Immature natural killer cell (primary cell): ENCODE data around the gene PCSK6. TPM values are rescaled to one million over a fixed set of nuclear protein-coding genes. Genes with fewer than 3 reads are reported as not detected.
"Not testable (repeated sequence)": the region's sequence is repeated elsewhere in the genome, so short reads cannot be mapped to it uniquely, and the experiment has no call there.

Source experiments
- DNase-seq, 3 donors: peaks; one replicate each; pipeline ENCODE4 v3.0.0; 2022; ENCODE audit warnings: mixed read lengths in 1 of 3
- H3K27ac Mint-ChIP-seq, 6 donors: one replicate each; pipeline ENCODE4 v1.8.0; 2020; ENCODE audit warnings: mixed read lengths in 6 of 6, mild to moderate bottlenecking in 5 of 6, inconsistent platforms in 4 of 6, moderate library complexity in 3 of 6
- H3K27me3 Mint-ChIP-seq, 3 donors: one replicate each; pipeline ENCODE4 v1.8.0; 2020 to 2021; ENCODE audit warnings: low read depth in 3 of 3, mild to moderate bottlenecking in 3 of 3, mixed read lengths in 3 of 3, moderate library complexity in 3 of 3, inconsistent platforms in 1 of 3
- H3K36me3 Mint-ChIP-seq, 3 donors: one replicate each; pipeline ENCODE4 v1.8.0; 2020; ENCODE audit warnings: mixed read lengths in 3 of 3, inconsistent platforms in 2 of 3, mild to moderate bottlenecking in 2 of 3
- H3K4me1 Mint-ChIP-seq, 2 donors: one replicate each; pipeline ENCODE4 v1.8.0; 2020; ENCODE audit warnings: inconsistent platforms in 2 of 2, mild to moderate bottlenecking in 2 of 2, mixed read lengths in 2 of 2, moderate library complexity in 1 of 2
- H3K4me3 Mint-ChIP-seq, 5 donors: one replicate each; pipeline ENCODE4 v1.8.0; 2020; ENCODE audit warnings: mild to moderate bottlenecking in 5 of 5, mixed read lengths in 5 of 5, inconsistent platforms in 3 of 5, moderate library complexity in 3 of 5
- H3K9me3 Mint-ChIP-seq, 6 donors: one replicate each; pipeline ENCODE4 v1.8.0; 2020; ENCODE audit warnings: mild to moderate bottlenecking in 6 of 6, mixed read lengths in 6 of 6, inconsistent platforms in 4 of 6, moderate library complexity in 3 of 6
- polyA plus RNA-seq, 3 donors: library from polyadenylated mRNA; unstranded; fragments of 300-500 nt; fragmentation: Illumina TruSeq; gene quantifications; one replicate each; pipeline ENCODE4 v1.2.3, GENCODE V29; 2021

Gene PCSK6
- polyA plus RNA-seq, 3 donors from 2014 or later, result 1.7 to 3.0 TPM; not detected in 1

DNA sequence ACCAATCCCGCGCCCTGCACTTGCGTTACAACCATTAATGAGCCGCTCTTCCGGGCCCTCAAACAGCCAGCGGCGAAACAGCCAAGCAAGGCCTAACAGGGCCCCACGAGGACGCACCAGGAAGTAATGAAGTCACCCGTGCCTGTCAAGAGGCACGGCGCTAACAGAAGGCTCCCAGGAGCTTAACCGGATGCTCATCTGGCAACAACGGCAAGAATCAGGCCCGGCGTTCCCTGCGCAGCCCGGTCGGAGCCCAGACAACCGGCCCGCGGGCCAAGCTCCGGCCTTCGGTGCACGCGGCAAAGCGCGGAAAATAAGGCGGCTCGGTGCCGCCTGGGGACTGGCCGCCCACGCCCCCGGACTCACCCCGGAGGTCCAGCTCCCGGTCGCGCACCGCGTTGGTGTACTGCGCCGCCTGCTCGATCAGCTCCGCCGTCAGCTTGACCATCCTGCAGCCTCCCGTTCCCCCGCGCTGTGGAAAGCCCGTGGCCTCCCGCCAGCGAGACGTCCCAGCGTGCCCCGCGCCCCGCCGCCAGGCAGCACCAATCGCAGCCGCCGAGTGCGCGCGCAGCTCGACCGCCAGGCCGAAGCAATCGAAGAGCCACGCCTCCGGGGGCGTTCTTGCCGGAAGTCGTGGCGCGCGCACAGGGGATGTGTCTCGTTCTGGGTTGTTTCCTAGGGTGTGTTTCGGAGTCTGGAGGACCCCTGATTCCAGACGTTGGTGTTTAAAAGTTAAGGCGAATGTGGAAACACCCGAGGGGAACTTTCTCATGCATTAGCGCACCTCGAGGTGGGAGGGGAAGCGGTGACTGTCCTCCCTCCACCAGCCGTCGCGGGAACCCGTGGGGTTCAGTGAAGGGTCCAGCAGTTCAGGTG is 194.5 kb downstream of the PCSK6 start, which contains the start of gene SNRPA1:
Gene SNRPA1 (minus strand): TSS at position 518 of the 876 bp plus-strand sequence. CDS start 70 bp downstream, at position 448.
- Mint-ChIP-seq H3K27me3 (peaks cover 10 to 17% (median 15%) of the 10 kb centered on the region in 3 donors), H3K4me1 (peaks cover 39 to 56% of the 10 kb centered on the region in 2 donors), H3K4me3 (peak within 1 kb of the TSS; percentile 95 to 100 (median 96)), H3K36me3 (peaks cover 0 to 3% (median 3%) of the 10 kb centered on the region in 3 donors), H3K9me3 (no peaks in the 10 kb centered on the region), H3K27ac (peak within 1 kb of the TSS; percentile 93 to 98 (median 96))
- DNase-seq, result peak; percentile 95

DNA sequence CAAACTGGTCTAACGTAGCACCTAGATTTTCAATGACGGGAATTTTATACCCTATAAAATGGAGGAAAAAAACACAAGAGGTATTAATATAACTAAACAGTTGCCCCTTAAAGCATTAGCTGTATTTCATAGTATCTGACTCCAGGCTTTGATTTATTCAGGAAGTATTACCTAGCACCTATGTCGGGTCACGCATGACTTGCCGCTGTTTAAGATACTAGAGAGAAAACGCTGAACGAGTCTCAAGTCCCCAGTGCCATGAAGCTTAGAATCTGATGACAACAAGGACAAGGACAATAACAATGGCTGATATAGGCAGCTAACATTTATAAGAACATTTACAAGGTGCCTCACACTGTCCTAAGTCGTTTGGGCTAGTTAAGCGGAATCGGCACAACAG is 196.4 kb downstream of the PCSK6 start:
- Mint-ChIP-seq H3K36me3 (peaks cover 7 to 13% (median 10%) of the 10 kb centered on the region in 3 donors), H3K9me3 (no peaks in the 10 kb centered on the region), H3K4me3 (peak overlapping the region; percentile 95 to 100 (median 96)), H3K4me1 (peaks cover 50 to 74% of the 10 kb centered on the region in 2 donors), H3K27me3 (peaks cover 10 to 18% (median 15%) of the 10 kb centered on the region in 3 donors), H3K27ac (peak overlapping the region; percentile 93 to 98 (median 96))
- no peak for DNase-seq

DNA sequence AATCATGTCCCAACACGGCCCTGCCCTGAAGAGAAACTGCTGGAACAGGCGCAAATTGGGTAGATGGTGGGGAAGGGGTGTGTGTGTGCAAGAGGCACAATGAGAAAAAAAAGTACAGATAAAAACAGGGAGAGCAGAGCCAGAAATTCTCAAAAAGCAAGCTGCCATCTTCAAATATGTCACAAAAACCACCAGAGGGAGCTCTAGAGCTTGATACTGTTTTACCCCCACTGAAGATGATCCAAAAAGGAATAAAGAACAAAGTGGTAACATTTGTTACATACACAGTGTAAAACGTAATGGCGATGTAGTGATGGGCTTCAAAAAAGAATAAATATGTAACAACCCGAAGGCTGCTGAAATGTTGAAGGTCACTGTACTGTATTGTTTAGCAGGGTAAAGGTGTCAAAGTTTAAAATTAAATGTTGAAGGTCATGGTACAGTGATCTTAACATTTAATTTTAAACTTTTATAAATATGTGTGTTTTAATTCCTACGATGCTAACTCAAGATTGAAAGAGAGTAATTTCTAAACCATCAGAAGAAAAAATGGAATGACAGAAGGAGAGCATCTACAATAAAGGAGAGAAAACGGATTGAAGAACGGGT is 200.5 kb downstream of the PCSK6 start:
- H3K4me3 Mint-ChIP-seq, result no peak overlapping the region

DNA sequence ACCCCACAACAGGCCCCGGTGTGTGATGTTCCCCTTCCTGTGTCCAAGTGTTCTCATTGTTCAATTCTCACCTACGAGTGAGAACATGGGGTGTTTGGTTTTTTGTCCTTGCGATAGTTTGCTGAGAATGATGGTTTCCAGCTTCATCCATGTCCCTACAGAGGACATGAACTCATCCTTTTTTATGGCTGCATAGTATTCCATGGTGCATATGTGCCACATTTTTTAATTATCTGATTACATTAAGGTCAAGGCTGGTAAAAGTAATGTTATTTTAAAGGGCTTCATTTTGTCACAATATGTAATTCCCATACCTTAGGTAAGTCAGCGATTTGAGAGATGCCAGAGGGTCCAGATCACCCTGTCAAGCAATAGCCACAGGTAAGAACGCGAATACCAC is 202.2 kb downstream of the PCSK6 start:
- not testable (repeated sequence) for H3K9me3 Mint-ChIP-seq, DNase-seq, H3K4me3 Mint-ChIP-seq, H3K27me3 Mint-ChIP-seq
- Mint-ChIP-seq H3K36me3 (peaks cover 20 to 49% (median 25%) of the 10 kb centered on the region in 3 donors), H3K4me1 (peaks cover 31 to 61% of the 10 kb centered on the region in 2 donors), H3K27ac (peak overlapping the region in 4 of 6 donors; percentile 40 to 68 (median 52))

More for the DNA sequence above, 200.5 kb downstream of the PCSK6 start:
- Mint-ChIP-seq H3K4me1 (peaks cover 44 to 77% of the 10 kb centered on the region in 2 donors), H3K9me3 (no peaks in the 10 kb centered on the region), H3K27me3 (peaks cover 0 to 7% (median 3%) of the 10 kb centered on the region in 3 donors), H3K36me3 (peaks cover 14 to 39% (median 22%) of the 10 kb centered on the region in 3 donors), H3K27ac (peak overlapping the region; percentile 29 to 83 (median 61))
- peak; percentile 52 to 58 (median 57) for DNase-seq

DNA sequence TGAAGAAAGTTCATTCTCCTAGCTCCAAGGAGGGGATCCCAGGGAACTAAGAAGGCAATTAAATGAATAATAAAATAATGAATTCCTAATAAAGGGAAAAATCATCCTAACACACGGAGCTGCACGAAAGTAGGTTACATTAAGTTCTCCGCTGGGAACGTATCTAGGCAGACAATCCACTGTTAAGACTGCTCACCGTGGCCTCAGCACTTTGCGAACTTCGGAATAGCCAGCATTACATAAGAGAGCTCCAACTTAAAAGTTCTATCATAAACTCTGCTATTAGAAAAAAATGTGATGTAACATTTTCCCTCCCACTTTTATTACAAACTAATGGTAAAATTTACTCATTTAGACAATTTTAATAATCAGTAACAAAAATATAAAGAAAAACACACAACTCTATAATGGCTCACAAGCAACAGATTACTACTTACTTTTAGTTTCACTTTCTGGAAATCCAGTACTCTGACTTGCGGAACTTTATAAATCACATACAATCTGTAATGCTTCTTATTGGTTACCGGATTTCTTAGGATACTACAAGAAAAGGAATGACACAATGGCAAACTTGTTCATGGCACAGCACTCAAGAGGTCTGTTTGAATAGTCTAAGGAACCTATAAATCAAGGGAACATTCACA is 202.9 kb downstream of the PCSK6 start:
- Mint-ChIP-seq H3K36me3 (peaks cover 24 to 53% (median 25%) of the 10 kb centered on the region in 3 donors), H3K27ac (peak overlapping the region; percentile 61 to 84 (median 78)), H3K9me3 (no peaks in the 10 kb centered on the region), H3K4me3 (peak overlapping the region in 2 of 5 donors; percentile 19 to 54), H3K27me3 (peaks cover 0 to 2% (median 0%) of the 10 kb centered on the region in 3 donors), H3K4me1 (peaks cover 25 to 53% of the 10 kb centered on the region in 2 donors)
- DNase-seq, result no peak

DNA sequence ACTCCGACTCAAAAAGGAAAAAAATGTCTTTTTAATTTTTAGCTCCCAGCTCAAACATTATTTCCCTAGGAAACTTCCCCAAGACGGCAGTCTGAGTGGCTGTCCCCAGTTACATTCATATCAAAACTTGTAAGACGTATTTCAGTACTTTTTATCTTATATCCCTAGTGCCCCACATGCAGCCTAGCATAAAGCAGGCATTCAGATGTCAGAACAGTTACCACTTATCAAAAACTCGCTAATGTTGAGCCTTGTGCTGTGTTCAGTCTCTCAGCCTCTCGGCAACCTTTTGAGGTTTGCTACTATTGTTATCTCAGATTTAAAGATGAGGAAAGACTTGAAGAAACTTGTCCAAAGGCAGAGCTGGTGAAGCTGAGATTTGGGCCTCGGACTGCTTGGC is 205.6 kb downstream of the PCSK6 start:
- H3K27ac Mint-ChIP-seq, result no peak overlapping the region

DNA sequence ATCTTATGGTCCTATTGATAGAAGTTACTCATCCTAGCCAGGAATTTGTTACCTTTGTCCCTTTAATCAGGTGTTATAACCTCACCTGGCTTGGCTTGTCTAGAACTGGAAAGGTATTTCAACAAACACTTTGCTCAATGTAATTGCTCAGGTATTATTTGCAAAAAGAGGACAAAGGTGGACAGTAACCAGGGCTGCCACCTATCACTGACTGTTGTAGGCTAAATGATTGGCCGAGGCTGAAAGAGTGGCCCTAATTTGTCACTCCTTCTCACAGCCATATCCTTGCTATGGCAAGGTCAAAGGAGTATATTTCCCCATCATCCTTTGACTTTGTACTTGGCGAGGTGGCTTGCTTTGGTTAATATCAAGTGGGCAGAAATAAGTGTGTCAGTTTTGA is 209.5 kb downstream of the PCSK6 start:
- peak overlapping the region in 2 of 6 donors; percentile 13 to 34 for H3K27ac Mint-ChIP-seq
- H3K9me3 Mint-ChIP-seq, result no peaks in the 10 kb centered on the region
- no peak for DNase-seq
- H3K36me3 Mint-ChIP-seq, result peaks cover 11 to 36% (median 18%) of the 10 kb centered on the region in 3 donors
- H3K4me3 Mint-ChIP-seq, result no peak overlapping the region
- H3K27me3 Mint-ChIP-seq, result peaks cover 10 to 15% (median 14%) of the 10 kb centered on the region in 3 donors
- H3K4me1 Mint-ChIP-seq, result peaks cover 24 to 34% of the 10 kb centered on the region in 2 donors

More for the DNA sequence above, 205.6 kb downstream of the PCSK6 start:
- peaks cover 14 to 30% of the 10 kb centered on the region in 2 donors for H3K4me1 Mint-ChIP-seq
- no peaks in the 10 kb centered on the region for H3K9me3 Mint-ChIP-seq
- H3K36me3 Mint-ChIP-seq, result peaks cover 25 to 61% (median 26%) of the 10 kb centered on the region in 3 donors
- H3K4me3 Mint-ChIP-seq, result no peak overlapping the region
- peaks cover 0 to 5% (median 2%) of the 10 kb centered on the region in 3 donors for H3K27me3 Mint-ChIP-seq
- DNase-seq, result no peak

DNA sequence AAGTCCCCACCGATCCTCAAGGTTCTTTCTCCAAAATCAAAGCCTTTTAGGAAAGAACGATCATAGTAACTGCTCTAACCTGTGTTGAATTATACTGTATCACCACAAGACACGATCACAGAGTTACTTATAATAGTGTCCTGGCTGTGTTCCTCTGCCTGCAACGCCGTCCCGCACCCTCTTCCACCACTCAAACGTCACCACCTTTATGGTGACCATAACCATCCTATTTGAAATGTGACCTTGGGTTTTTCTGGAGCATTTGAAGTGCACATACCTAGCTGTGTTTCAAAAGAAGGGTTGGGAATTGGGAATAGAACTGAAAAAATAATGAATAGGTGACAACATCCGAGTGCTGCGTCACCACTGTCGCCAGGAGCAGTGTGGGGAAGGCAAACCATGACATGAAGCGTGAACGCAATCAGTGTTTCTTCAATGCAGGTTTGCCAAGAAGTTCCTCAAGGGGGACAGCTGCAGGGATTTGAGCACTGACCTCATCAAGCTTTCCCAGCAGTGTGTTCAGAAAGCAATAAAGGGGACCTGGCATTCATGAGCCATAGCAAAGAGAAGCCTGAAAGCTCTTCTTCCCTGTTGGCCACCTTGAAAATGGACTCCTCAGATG is 211.5 kb downstream of the PCSK6 start:
- peaks cover 24 to 38% of the 10 kb centered on the region in 2 donors for H3K4me1 Mint-ChIP-seq
- H3K27me3 Mint-ChIP-seq, result peaks cover 10 to 15% (median 14%) of the 10 kb centered on the region in 3 donors
- peak overlapping the region; percentile 85 to 98 (median 94) for H3K27ac Mint-ChIP-seq
- DNase-seq, result no peak
- no peaks in the 10 kb centered on the region for H3K9me3 Mint-ChIP-seq
- H3K4me3 Mint-ChIP-seq, result peak overlapping the region; percentile 83 to 98 (median 89)
- H3K36me3 Mint-ChIP-seq, result peaks cover 22 to 45% (median 32%) of the 10 kb centered on the region in 3 donors

DNA sequence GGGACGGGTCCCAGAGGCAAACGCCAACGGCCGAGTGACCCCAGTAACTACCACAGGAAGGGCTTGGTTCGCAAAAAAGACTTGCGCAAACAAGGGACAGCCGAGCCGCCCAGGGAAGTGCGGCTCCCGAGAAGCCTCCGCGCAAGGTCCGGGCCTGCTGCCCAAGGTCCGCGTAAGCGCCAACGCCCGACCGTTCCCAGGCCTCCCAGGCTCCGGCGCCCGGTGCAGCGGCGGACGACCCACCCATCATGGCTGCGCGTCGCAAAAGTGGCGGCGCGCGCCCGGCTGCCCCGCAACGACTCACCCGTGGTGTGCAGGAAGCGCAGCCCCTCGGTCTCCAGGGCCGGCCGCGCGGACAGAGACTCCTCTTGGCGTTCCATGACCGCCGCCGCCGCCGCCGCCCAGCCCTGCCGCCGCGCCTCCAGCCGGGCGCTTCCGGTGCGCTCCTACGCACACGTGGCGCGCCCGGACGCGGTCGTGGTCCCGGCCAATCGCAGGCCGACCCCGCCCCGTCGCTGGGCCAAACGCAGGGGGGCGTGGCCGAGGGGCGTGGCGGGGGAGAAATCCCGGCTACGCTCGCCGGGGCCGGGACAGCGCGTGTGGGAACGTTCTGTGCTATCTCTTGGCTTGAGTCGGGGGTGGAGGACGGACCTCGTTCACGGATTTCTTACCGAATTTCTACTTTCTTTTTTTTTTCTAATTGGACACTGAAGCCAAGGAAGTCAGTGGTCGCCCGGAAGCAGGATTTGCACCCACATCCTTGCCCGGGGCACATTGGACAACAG is 212.3 kb downstream of the PCSK6 start, which contains the start of gene SELENOS:
Gene SELENOS (minus strand): TSS at position 448 of the 785 bp plus-strand sequence. CDS start 68 bp downstream, at position 380.
- H3K4me1 Mint-ChIP-seq, result peaks cover 24 to 38% of the 10 kb centered on the region in 2 donors
- H3K27me3 Mint-ChIP-seq, result peaks cover 10 to 17% (median 15%) of the 10 kb centered on the region in 3 donors
- H3K36me3 Mint-ChIP-seq, result peaks cover 27 to 46% (median 35%) of the 10 kb centered on the region in 3 donors
- peak within 1 kb of the TSS; percentile 96 to 99 (median 98) for H3K27ac Mint-ChIP-seq
- peak; percentile 88 to 90 (median 89) for DNase-seq
- peak within 1 kb of the TSS; percentile 98 to 100 (median 98) for H3K4me3 Mint-ChIP-seq
- H3K9me3 Mint-ChIP-seq, result no peaks in the 10 kb centered on the region

DNA sequence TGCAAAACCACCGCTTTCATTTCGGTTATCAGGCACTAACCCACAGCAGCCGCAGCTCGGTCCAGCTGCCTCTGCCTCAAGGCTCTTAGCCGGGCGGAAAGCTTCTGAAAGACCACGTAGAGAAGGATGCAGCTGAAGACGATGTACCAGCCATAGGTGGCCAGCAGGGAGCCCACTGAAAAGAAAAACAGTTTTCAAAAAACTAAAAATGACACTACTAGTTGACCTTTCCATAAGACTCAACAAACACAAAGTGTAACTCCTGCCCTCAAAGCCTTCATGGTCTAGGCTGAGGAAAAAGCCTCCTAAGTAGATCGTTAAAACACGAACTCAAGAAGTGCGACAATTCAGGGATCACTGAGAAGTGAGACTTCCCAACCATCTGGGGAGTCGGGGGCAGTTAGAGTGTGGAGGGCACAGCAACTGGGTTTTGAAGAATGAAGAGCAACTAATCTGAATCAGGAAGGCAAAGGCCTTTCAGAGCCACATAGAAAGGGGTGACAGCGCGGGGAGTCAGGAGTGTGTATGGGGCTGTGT is 212.9 kb downstream of the PCSK6 start:
- Mint-ChIP-seq H3K36me3 (peaks cover 27 to 46% (median 36%) of the 10 kb centered on the region in 3 donors), H3K27me3 (peaks cover 10 to 17% (median 15%) of the 10 kb centered on the region in 3 donors), H3K4me1 (peaks cover 24 to 38% of the 10 kb centered on the region in 2 donors), H3K9me3 (no peaks in the 10 kb centered on the region), H3K4me3 (peak overlapping the region; percentile 98 to 100 (median 98)), H3K27ac (peak overlapping the region; percentile 96 to 99 (median 98))
- DNase-seq, result peak; percentile 41 to 54 (median 44)

- Mint-ChIP-seq H3K27ac (peak overlapping the region in 1 of 6 donors; percentile 12), H3K4me3 (no peak overlapping the region), H3K4me1 (peaks cover 24 to 38% of the 10 kb centered on the region in 2 donors)
Measured at GRCh38 chr15:101275018-101275417, 214.5 kb downstream of the PCSK6 start.

DNA sequence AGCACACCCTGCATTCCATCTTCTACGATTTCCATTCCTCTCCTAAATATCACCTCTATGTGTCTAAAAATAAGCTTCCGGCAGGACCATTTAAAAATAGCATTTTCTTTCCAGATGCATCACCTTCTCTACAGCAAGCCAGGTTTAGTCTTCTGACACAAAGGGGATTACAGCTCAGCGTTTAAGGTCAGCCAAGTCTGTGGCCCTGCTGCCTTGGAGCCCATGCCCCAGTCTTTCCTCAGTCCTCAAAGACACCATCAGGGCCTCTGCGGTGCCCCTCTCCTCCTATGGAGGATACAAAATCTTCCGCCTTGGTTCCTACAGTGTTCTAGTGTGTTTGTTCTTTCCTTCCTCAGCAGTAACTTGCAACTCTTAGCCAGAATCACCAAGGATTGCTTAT is 216.0 kb downstream of the PCSK6 start:
- Mint-ChIP-seq H3K36me3 (peaks cover 35 to 55% (median 40%) of the 10 kb centered on the region in 3 donors), H3K9me3 (no peaks in the 10 kb centered on the region), H3K27ac (peak overlapping the region in 2 of 6 donors; percentile 0 to 43), H3K4me1 (peaks cover 25 to 41% of the 10 kb centered on the region in 2 donors), H3K27me3 (peaks cover 10 to 17% (median 13%) of the 10 kb centered on the region in 3 donors), H3K4me3 (no peak overlapping the region)
- DNase-seq, result no peak

More at GRCh38 chr15:101275018-101275417, 214.5 kb downstream of the PCSK6 start:
- peaks cover 32 to 44% (median 38%) of the 10 kb centered on the region in 3 donors for H3K36me3 Mint-ChIP-seq
- no peak for DNase-seq
- no peaks in the 10 kb centered on the region for H3K9me3 Mint-ChIP-seq
- H3K27me3 Mint-ChIP-seq, result peaks cover 10 to 15% (median 12%) of the 10 kb centered on the region in 3 donors
